Stomach (tissue), 4 donors: ENCODE measurements around the gene GPR183.

Source experiments
- CTCF ChIP-seq, 7 experiments: fragments of 450-650 bp in 4 of 7; fragments of 200-600 bp in 3 of 7; sonication (generic) in 3 of 7; IDR thresholded peaks; one replicate each; pipeline ENCODE4 v1.5.1; 2016 to 2019; ENCODE audit warnings: antibody characterized with exemption in 7 of 7, control low read depth in 2 of 7, mild to moderate bottlenecking in 1 of 7
- EP300 ChIP-seq: sonication (generic); formaldehyde crosslinking; IDR thresholded peaks from one replicate; pipeline ENCODE4 v1.6.1; 2017; ENCODE audit warnings: antibody characterized with exemption
- POLR2A ChIP-seq, 4 donors: fragments of 450-650 bp; IDR thresholded peaks; one replicate each; pipeline ENCODE4 v1.6.1; 2016; ENCODE audit warnings: antibody characterized with exemption in 4 of 4, control low read depth in 2 of 4, mild to moderate bottlenecking in 1 of 4, moderate library complexity in 1 of 4

GRCh38 chr13:99267927-99268326 is 39.3 kb downstream of the GPR183 start:
- TF ChIP-seq CTCF (IDR thresholded peaks at IDR 0.05) (no peak), POLR2A (IDR thresholded peaks at IDR 0.05) (no peak), EP300 (no peak)
